ENCODE data around the gene CORO6. TPM values are rescaled to one million over a fixed set of nuclear protein-coding genes. Genes with fewer than 3 reads are reported as not detected.

The CORO6 gene
- total RNA-seq, 3 donors from 2014 or later, result 6.6 to 21.3 (median 16.8) TPM

DNA sequence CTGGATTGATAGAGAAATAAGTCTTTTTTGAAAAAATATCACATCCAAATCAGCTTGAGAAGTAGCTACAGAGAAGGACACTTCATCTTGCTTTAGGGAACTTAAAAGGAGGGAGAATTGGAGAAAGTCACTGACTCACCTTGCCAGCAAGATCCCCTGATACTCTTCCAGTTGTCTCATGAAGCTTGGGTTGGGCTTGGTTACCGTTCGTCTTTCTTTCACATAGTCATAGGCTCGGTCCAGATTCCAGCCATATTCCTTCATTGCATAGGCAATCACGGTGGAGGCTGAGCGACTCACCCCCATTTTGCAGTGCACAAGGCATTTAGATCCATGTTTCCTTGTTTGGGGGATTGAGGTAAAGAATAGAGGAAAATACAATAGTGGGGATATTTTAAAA lies 25.3 kb upstream of the CORO6 start:
- intact Hi-C loops (cut with DNase I; ENCODE audit: low total_unique reads), result no loop called here
- no peaks in the 10 kb centered on the region for H3K36me3 ChIP-seq
- TF ChIP-seq POLR2AphosphoS5 (IDR thresholded peaks at IDR 0.05), result no peak
- TF ChIP-seq, protein P1, sequence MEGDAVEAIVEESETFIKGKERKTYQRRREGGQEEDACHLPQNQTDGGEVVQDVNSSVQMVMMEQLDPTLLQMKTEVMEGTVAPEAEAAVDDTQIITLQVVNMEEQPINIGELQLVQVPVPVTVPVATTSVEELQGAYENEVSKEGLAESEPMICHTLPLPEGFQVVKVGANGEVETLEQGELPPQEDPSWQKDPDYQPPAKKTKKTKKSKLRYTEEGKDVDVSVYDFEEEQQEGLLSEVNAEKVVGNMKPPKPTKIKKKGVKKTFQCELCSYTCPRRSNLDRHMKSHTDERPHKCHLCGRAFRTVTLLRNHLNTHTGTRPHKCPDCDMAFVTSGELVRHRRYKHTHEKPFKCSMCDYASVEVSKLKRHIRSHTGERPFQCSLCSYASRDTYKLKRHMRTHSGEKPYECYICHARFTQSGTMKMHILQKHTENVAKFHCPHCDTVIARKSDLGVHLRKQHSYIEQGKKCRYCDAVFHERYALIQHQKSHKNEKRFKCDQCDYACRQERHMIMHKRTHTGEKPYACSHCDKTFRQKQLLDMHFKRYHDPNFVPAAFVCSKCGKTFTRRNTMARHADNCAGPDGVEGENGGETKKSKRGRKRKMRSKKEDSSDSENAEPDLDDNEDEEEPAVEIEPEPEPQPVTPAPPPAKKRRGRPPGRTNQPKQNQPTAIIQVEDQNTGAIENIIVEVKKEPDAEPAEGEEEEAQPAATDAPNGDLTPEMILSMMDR (IDR thresholded peaks at IDR 0.05), result no peak
- no peak for TF ChIP-seq POLR2A (IDR thresholded peaks at IDR 0.05)
- no peak overlapping the region for H3K27ac ChIP-seq
- H3K4me1 ChIP-seq, result peaks cover 0 to 13% of the 10 kb centered on the region in 2 donors
- H3K27me3 ChIP-seq, result no peaks in the 10 kb centered on the region
- no peak for DNase-seq (ENCODE audit: low spot score in 2 of 2)
- H3K4me3 ChIP-seq, result no peak overlapping the region
- no peaks in the 10 kb centered on the region for H3K9me3 ChIP-seq

DNA sequence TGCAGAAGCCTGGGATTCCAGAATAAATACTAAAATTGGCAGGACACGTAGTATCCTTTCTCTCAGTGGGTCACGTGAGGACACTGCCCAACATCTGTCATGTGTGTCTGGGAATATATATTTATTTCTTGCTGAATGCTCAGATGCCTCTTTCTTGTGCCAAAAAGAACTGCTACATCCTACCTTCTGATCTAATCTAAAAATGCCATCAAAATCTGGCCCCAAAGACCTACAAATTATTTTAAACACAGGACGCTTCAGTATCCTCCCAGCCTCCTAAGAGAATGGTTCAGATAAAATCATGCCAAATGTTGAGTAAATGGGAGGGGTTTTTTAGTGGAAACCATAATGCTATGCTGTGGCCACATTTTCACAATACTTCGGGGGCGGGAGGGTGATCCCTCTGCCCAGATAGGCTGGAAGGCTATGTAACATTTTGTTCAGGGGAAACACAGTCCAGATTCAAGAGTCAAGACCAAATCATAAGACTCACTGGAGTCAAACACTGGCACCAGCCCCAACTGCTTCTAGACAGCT lies 22.9 kb upstream of the CORO6 start:
- peak in 1 of 2 donors; percentile 78 for DNase-seq (ENCODE audit: low spot score in 2 of 2)
- intact Hi-C loops (cut with DNase I; ENCODE audit: low total_unique reads), result no loop called here
- H3K4me1 ChIP-seq, result peaks cover 0 to 13% of the 10 kb centered on the region in 2 donors
- no peaks in the 10 kb centered on the region for H3K27me3 ChIP-seq
- TF ChIP-seq POLR2AphosphoS5 (IDR thresholded peaks at IDR 0.05), result peak; percentile 37 to 57 (median 42)
- TF ChIP-seq, protein P1 (IDR thresholded peaks at IDR 0.05), result no peak
- H3K9me3 ChIP-seq, result no peaks in the 10 kb centered on the region
- no peaks in the 10 kb centered on the region for H3K36me3 ChIP-seq
- no peak overlapping the region for H3K4me3 ChIP-seq
- peak overlapping the region; percentile 68 to 81 for H3K27ac ChIP-seq

DNA sequence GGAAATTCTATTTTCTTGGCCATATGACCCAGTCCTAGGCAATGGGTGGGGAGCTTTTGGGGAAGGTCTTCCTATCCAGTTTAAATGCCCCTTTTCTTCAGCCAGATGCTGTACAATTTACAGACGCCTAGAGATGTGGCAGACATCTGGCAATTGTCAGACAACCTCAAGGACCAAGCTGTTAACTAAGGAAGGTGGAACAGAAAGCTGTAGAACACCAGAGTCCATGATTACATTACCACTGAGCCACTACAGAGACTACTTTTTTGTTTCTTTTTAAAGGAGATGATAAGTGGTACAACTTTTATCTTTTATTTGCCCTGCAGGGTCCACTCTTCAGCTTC lies 21.1 kb upstream of the CORO6 start:
- Histone ChIP-seq H3K27ac (peak overlapping the region; percentile 68 to 81), H3K4me3 (no peak overlapping the region), H3K27me3 (no peaks in the 10 kb centered on the region), H3K9me3 (no peaks in the 10 kb centered on the region), H3K36me3 (no peaks in the 10 kb centered on the region), H3K4me1 (peaks cover 0 to 13% of the 10 kb centered on the region in 2 donors)
- no peak for TF ChIP-seq POLR2AphosphoS5 (IDR thresholded peaks at IDR 0.05)
- TF ChIP-seq POLR2A (IDR thresholded peaks at IDR 0.05), result no peak
- TF ChIP-seq, protein P1 (IDR thresholded peaks at IDR 0.05), result no peak
- intact Hi-C loops (cut with DNase I; ENCODE audit: low total_unique reads), result no loop called here
- no peak for DNase-seq (ENCODE audit: low spot score in 2 of 2)

DNA sequence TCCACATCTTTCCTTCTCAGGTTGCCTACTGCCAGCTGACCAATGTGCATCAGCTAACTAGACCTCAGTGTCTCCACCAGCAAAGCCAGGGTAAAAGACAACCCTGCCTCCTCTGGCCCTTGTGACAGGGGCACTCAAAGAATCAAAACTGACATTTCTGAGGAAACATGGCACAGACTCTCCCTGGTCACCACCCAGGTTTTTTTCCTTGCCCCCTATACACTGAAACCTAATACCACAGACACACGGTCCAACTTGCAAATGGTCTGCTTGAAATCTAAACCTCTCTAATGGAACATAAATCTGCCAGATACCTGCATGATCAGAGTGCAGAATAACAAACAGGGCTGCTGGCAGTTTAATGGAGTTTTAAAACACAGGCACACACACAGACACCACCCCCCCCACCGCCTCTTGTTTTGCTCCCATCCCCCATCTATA lies 19.5 kb upstream of the CORO6 start:
- TF ChIP-seq, protein P1 (IDR thresholded peaks at IDR 0.05), result no peak
- TF ChIP-seq POLR2A (IDR thresholded peaks at IDR 0.05) (no peak), POLR2AphosphoS5 (IDR thresholded peaks at IDR 0.05) (no peak)
- Histone ChIP-seq H3K4me3 (no peak overlapping the region), H3K36me3 (no peaks in the 10 kb centered on the region), H3K4me1 (peaks cover 0 to 13% of the 10 kb centered on the region in 2 donors), H3K27ac (no peak overlapping the region), H3K9me3 (no peaks in the 10 kb centered on the region), H3K27me3 (no peaks in the 10 kb centered on the region)
- DNase-seq (ENCODE audit: low spot score in 2 of 2), result no peak
- intact Hi-C loops (cut with DNase I; ENCODE audit: low total_unique reads), result no loop called here

DNA sequence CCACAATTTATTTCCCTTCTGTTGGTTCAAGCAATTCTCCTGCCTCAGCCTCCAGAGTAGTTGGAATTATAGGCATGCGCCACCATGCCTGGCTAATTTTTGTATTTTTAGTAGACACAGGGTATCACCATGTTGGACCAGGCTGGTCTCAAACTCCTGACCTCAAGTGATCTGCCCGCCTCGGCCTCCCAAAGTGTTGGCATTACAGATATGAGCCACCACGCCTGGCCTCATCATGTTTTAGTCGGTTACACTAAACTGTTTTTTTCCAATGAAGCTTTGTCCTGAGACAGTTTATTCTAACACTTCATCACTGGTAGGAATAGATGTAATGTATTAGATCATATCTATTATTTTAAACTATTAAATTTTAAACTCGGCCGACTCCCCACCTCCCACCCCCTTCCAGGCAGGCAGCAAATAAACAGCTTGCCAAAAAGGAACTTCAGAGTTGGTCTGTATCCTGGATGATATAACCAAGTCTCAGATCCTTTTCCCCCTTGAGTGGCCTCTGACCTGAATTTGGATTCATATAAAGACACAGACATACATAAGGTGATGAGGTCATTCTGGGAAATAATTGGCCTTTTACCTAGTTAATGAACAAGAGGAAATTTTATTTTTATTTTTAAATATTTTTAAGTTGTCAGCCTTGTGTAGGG lies 18.4 kb upstream of the CORO6 start:
- intact Hi-C loops (cut with DNase I; ENCODE audit: low total_unique reads), result no loop called here
- H3K4me3 ChIP-seq, result no peak overlapping the region
- H3K36me3 ChIP-seq, result no peaks in the 10 kb centered on the region
- no peak for DNase-seq (ENCODE audit: low spot score in 2 of 2)
- H3K9me3 ChIP-seq, result no peaks in the 10 kb centered on the region
- H3K27me3 ChIP-seq, result no peaks in the 10 kb centered on the region
- peak overlapping the region; percentile 41 to 53 for H3K27ac ChIP-seq
- H3K4me1 ChIP-seq, result peaks cover 0 to 11% of the 10 kb centered on the region in 2 donors
- TF ChIP-seq POLR2A (IDR thresholded peaks at IDR 0.05), result no peak
- TF ChIP-seq POLR2AphosphoS5 (IDR thresholded peaks at IDR 0.05), result no peak
- TF ChIP-seq, protein P1 (IDR thresholded peaks at IDR 0.05), result no peak

Data from breast epithelium (tissue), 4 donors.